ENCODE results near the gene ZFAND2A. TPM values are rescaled to one million over a fixed set of nuclear protein-coding genes. Genes with fewer than 3 reads are reported as not detected.
"Not testable (repeated sequence)": the region's sequence is repeated elsewhere in the genome, so short reads cannot be mapped to it uniquely, and the experiment has no call there.

The ZFAND2A gene
- total RNA-seq, 1 donor from 2014 or later, result 34.5 TPM

- no peaks in the 10 kb centered on the region for H3K36me3 Mint-ChIP-seq (ENCODE audit: unreplicated experiment)
- peaks cover 3% of the 10 kb centered on the region for H3K9me3 Mint-ChIP-seq (ENCODE audit: unreplicated experiment)
- H3K27me3 Mint-ChIP-seq (ENCODE audit: unreplicated experiment), result no peaks in the 10 kb centered on the region
- H3K4me1 Mint-ChIP-seq (ENCODE audit: low read depth, unreplicated experiment), result peaks cover 11% of the 10 kb centered on the region
- peak overlapping the region; percentile 67 for H3K27ac Mint-ChIP-seq (ENCODE audit: unreplicated experiment)
- peak; percentile 33 for DNase-seq
- TF ChIP-seq CTCF (IDR thresholded peaks at IDR 0.05; ENCODE audit: partially characterized antibody, unreplicated experiment), result no peak
- H3K4me3 Mint-ChIP-seq (ENCODE audit: unreplicated experiment), result peak overlapping the region; percentile 52
These were observed 37.8 kb downstream of the ZFAND2A start for GRCh38 chr7:1121886-1122831.

GRCh38 chr7:1121476-1121875 is 38.5 kb downstream of the ZFAND2A start:
- no peaks in the 10 kb centered on the region for H3K27me3 Mint-ChIP-seq (ENCODE audit: unreplicated experiment)
- no peaks in the 10 kb centered on the region for H3K36me3 Mint-ChIP-seq (ENCODE audit: unreplicated experiment)
- no peak overlapping the region for H3K4me3 Mint-ChIP-seq (ENCODE audit: unreplicated experiment)
- no peak for TF ChIP-seq CTCF (IDR thresholded peaks at IDR 0.05; ENCODE audit: partially characterized antibody, unreplicated experiment)
- H3K27ac Mint-ChIP-seq (ENCODE audit: unreplicated experiment), result no peak overlapping the region
- H3K9me3 Mint-ChIP-seq (ENCODE audit: unreplicated experiment), result peaks cover 3% of the 10 kb centered on the region
- H3K4me1 Mint-ChIP-seq (ENCODE audit: low read depth, unreplicated experiment), result peaks cover 11% of the 10 kb centered on the region
- DNase-seq, result no peak

- H3K4me3 Mint-ChIP-seq (ENCODE audit: unreplicated experiment), result no peak overlapping the region
- peaks cover 3% of the 10 kb centered on the region for H3K9me3 Mint-ChIP-seq (ENCODE audit: unreplicated experiment)
- H3K4me1 Mint-ChIP-seq (ENCODE audit: low read depth, unreplicated experiment), result peaks cover 12% of the 10 kb centered on the region
- TF ChIP-seq CTCF (IDR thresholded peaks at IDR 0.05; ENCODE audit: partially characterized antibody, unreplicated experiment), result no peak
- no peak for DNase-seq
- H3K27me3 Mint-ChIP-seq (ENCODE audit: unreplicated experiment), result peaks cover 2% of the 10 kb centered on the region
- peaks cover 3% of the 10 kb centered on the region for H3K36me3 Mint-ChIP-seq (ENCODE audit: unreplicated experiment)
- H3K27ac Mint-ChIP-seq (ENCODE audit: unreplicated experiment), result no peak overlapping the region
These were observed 39.2 kb downstream of the ZFAND2A start for GRCh38 chr7:1120791-1121190.

- DNase-seq, result no peak
- H3K27me3 Mint-ChIP-seq (ENCODE audit: unreplicated experiment), result peaks cover 2% of the 10 kb centered on the region
- H3K4me3 Mint-ChIP-seq (ENCODE audit: unreplicated experiment), result no peak overlapping the region
- H3K4me1 Mint-ChIP-seq (ENCODE audit: low read depth, unreplicated experiment), result peaks cover 12% of the 10 kb centered on the region
- peaks cover 14% of the 10 kb centered on the region for H3K36me3 Mint-ChIP-seq (ENCODE audit: unreplicated experiment)
- H3K27ac Mint-ChIP-seq (ENCODE audit: unreplicated experiment), result no peak overlapping the region
- no peak for TF ChIP-seq CTCF (IDR thresholded peaks at IDR 0.05; ENCODE audit: partially characterized antibody, unreplicated experiment)
- H3K9me3 Mint-ChIP-seq (ENCODE audit: unreplicated experiment), result peaks cover 7% of the 10 kb centered on the region
These were observed 40.8 kb downstream of the ZFAND2A start for GRCh38 chr7:1119201-1119600.

- H3K4me3 Mint-ChIP-seq (ENCODE audit: unreplicated experiment), result peak overlapping the region; percentile 52
- H3K27ac Mint-ChIP-seq (ENCODE audit: unreplicated experiment), result no peak overlapping the region
- H3K4me1 Mint-ChIP-seq (ENCODE audit: low read depth, unreplicated experiment), result peaks cover 13% of the 10 kb centered on the region
- DNase-seq, result no peak
- H3K9me3 Mint-ChIP-seq (ENCODE audit: unreplicated experiment), result peaks cover 8% of the 10 kb centered on the region
- H3K27me3 Mint-ChIP-seq (ENCODE audit: unreplicated experiment), result peaks cover 6% of the 10 kb centered on the region
- H3K36me3 Mint-ChIP-seq (ENCODE audit: unreplicated experiment), result peaks cover 14% of the 10 kb centered on the region
- no peak for TF ChIP-seq CTCF (IDR thresholded peaks at IDR 0.05; ENCODE audit: partially characterized antibody, unreplicated experiment)
These were observed 42.6 kb downstream of the ZFAND2A start for GRCh38 chr7:1117321-1117928.

GRCh38 chr7:1116383-1117008 is 43.5 kb downstream of the ZFAND2A start:
- H3K4me3 Mint-ChIP-seq (ENCODE audit: unreplicated experiment); H3K9me3 Mint-ChIP-seq (ENCODE audit: unreplicated experiment); DNase-seq; H3K4me1 Mint-ChIP-seq (ENCODE audit: low read depth, unreplicated experiment); H3K27ac Mint-ChIP-seq (ENCODE audit: unreplicated experiment); H3K27me3 Mint-ChIP-seq (ENCODE audit: unreplicated experiment): not testable (repeated sequence)
- peaks cover 14% of the 10 kb centered on the region for H3K36me3 Mint-ChIP-seq (ENCODE audit: unreplicated experiment)
